ENCODE results near the gene CEP112. TPM values are rescaled to one million over a fixed set of nuclear protein-coding genes. Genes with fewer than 3 reads are reported as not detected.
A peak's percentile ranks its signal among the peaks of the same experiment; 100 is the strongest.

The CEP112 gene
- total and polyA plus RNA-seq, 8 donors: 8.4 to 11.4 (median 9.8) TPM

- ATAC-seq (peak in 2 of 4 donors; percentile 13 to 21), DNase-seq (no peak), FAIRE-seq (no peak)
- peak overlapping the region in 2 of 4 donors; percentile 15 to 17 for H3K4me3 ChIP-seq
- H3K27ac ChIP-seq: no peak overlapping the region
- TF ChIP-seq, protein P1, sequence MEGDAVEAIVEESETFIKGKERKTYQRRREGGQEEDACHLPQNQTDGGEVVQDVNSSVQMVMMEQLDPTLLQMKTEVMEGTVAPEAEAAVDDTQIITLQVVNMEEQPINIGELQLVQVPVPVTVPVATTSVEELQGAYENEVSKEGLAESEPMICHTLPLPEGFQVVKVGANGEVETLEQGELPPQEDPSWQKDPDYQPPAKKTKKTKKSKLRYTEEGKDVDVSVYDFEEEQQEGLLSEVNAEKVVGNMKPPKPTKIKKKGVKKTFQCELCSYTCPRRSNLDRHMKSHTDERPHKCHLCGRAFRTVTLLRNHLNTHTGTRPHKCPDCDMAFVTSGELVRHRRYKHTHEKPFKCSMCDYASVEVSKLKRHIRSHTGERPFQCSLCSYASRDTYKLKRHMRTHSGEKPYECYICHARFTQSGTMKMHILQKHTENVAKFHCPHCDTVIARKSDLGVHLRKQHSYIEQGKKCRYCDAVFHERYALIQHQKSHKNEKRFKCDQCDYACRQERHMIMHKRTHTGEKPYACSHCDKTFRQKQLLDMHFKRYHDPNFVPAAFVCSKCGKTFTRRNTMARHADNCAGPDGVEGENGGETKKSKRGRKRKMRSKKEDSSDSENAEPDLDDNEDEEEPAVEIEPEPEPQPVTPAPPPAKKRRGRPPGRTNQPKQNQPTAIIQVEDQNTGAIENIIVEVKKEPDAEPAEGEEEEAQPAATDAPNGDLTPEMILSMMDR (IDR thresholded peaks at IDR 0.05): no peak
- 79 to 83% methylated on average over 10 of the region's 10 CpGs for WGBS, 2 donors
- H3K27me3 ChIP-seq: no peaks in the 10 kb centered on the region
- no peaks in the 10 kb centered on the region for H3K9me3 ChIP-seq
- intact Hi-C loops (cut with DNase I): no loop called here
- no peaks in the 10 kb centered on the region for H3K36me3 ChIP-seq
- peaks cover 0 to 11% (median 0%) of the 10 kb centered on the region in 3 donors for H3K4me1 ChIP-seq
Measured at GRCh38 chr17:65902155-65902554, 289.8 kb downstream of the CEP112 start.

DNA sequence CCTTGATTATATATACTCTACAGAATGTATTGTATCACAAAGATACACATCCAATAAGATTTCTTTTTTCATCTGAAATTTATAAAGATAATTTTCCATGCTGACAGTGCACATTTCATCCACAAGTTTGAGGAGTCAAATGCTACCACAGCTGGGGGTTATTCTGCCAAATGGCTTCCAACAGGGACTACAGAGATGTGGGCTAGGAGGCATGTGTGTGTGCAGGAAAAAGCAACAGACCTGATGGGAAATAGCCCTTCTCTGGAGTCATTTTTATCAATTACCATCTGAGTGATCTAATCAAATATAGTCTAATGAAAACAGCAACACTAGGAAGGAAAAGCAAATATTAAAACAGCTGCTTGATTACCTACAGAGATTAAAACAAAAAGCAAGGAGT is 290.5 kb downstream of the CEP112 start:
- Histone ChIP-seq H3K36me3 (no peaks in the 10 kb centered on the region), H3K4me1 (peaks cover 0 to 11% (median 0%) of the 10 kb centered on the region in 3 donors), H3K4me3 (no peak overlapping the region), H3K9me3 (no peaks in the 10 kb centered on the region), H3K27me3 (no peaks in the 10 kb centered on the region), H3K27ac (no peak overlapping the region)
- DNase-seq (no peak), ATAC-seq (peak in 3 of 4 donors; percentile 12 to 47 (median 14)), FAIRE-seq (no peak)
- intact Hi-C loops (cut with DNase I): no loop called here
- TF ChIP-seq, protein P1 (IDR thresholded peaks at IDR 0.05): no peak

DNA sequence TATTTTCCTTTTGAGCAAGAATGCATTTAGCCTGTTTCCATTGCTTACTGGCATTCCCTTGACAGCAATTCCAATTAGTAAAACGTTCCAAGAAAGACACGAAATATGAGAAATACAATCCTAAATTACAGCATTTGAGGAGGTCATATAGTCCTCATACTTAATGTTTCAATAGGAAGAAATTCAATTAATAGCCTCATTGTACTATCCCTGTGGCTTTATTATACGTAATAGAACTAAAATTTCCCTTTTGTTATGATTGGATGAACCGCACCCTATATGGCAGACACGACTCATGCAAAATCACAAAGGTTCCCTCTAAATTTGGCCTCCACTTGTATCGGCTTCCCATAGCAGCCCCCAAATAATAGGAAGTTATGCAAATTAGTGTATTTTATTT is 291.7 kb downstream of the CEP112 start:
- Histone ChIP-seq H3K27me3 (no peaks in the 10 kb centered on the region), H3K27ac (no peak overlapping the region), H3K36me3 (no peaks in the 10 kb centered on the region), H3K9me3 (no peaks in the 10 kb centered on the region), H3K4me1 (peaks cover 0 to 11% (median 0%) of the 10 kb centered on the region in 3 donors), H3K4me3 (no peak overlapping the region)
- DNase-seq: no peak
- TF ChIP-seq, protein P1 (IDR thresholded peaks at IDR 0.05): no peak
- ATAC-seq: no peak
- WGBS, 2 donors: 95 to 96% methylated on average over 6 of the region's 6 CpGs
- intact Hi-C loops (cut with DNase I): no loop called here
- FAIRE-seq: no peak

DNA sequence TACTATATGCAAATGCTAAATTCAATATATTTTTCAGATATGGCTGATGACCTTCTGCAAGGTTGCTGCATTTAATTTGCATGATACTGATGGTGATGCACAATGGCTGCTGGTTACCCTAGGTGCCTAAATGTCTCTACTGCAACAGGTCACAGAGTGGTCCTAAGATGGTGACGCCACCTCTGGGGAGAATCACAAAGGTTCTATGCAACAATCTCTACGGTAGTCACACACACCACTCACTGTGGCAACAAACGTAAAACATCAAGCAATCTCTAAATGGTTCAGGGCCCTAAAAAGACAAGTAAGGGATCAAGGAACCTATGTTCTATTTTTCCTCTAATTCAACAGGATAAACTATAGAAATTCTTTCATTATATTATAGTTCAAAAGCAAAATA is 293.3 kb downstream of the CEP112 start:
- Histone ChIP-seq H3K9me3 (no peaks in the 10 kb centered on the region), H3K4me1 (peaks cover 0 to 11% (median 0%) of the 10 kb centered on the region in 3 donors), H3K27me3 (no peaks in the 10 kb centered on the region), H3K36me3 (no peaks in the 10 kb centered on the region), H3K4me3 (no peak overlapping the region), H3K27ac (no peak overlapping the region)
- FAIRE-seq (no peak), DNase-seq (no peak), ATAC-seq (no peak)
- TF ChIP-seq, protein P1 (IDR thresholded peaks at IDR 0.05): no peak
- 93 to 95% methylated on average over 3 of the region's 3 CpGs for WGBS, 2 donors
- intact Hi-C loops (cut with DNase I): no loop called here

GRCh38 chr17:65896889-65897288 is 295.0 kb downstream of the CEP112 start:
- H3K9me3 ChIP-seq: no peaks in the 10 kb centered on the region

More at GRCh38 chr17:65896889-65897288, 295.0 kb downstream of the CEP112 start:
- intact Hi-C loops (cut with DNase I): no loop called here
- Histone ChIP-seq H3K4me3 (no peak overlapping the region), H3K27me3 (no peaks in the 10 kb centered on the region), H3K4me1 (peaks cover 0 to 7% (median 0%) of the 10 kb centered on the region in 3 donors), H3K27ac (no peak overlapping the region), H3K36me3 (no peaks in the 10 kb centered on the region)
- FAIRE-seq: no peak
- TF ChIP-seq, protein P1 (IDR thresholded peaks at IDR 0.05): no peak
- peak in 2 of 4 donors; percentile 57 to 76 for ATAC-seq
- DNase-seq: no peak
